CD4-positive, alpha-beta T cell treated with Interleukin-6 for 4 hours (primary cell): ENCODE data around the gene FSTL3.

ENCODE experiments used
- DNase-seq: peaks from one replicate; pipeline ENCODE4 v3.0.0-alpha.2; 2020; ENCODE audit warnings: mixed read lengths

FSTL3 gene

GRCh38 chr19:645912-646778 lies 30.0 kb upstream of the FSTL3 start:
- DNase-seq, result no peak

GRCh38 chr19:646779-647565 lies 29.2 kb upstream of the FSTL3 start:
- no peak for DNase-seq

GRCh38 chr19:647566-648284 lies 28.5 kb upstream of the FSTL3 start:
- DNase-seq, result peak; percentile 1

GRCh38 chr19:648305-648704 lies 27.9 kb upstream of the FSTL3 start:
- peak; percentile 1 for DNase-seq

GRCh38 chr19:648904-649801 lies 27.0 kb upstream of the FSTL3 start:
- DNase-seq, result peak; percentile 1

- no peak for DNase-seq
Observed at GRCh38 chr19:650121-650520, 26.1 kb upstream of the FSTL3 start.

- no peak for DNase-seq
Observed at GRCh38 chr19:651114-651818, 24.9 kb upstream of the FSTL3 start.

- DNase-seq, result no peak
Observed at GRCh38 chr19:651991-652390, 24.2 kb upstream of the FSTL3 start.

- DNase-seq, result peak; percentile 1
Observed at GRCh38 chr19:652467-653389, 23.5 kb upstream of the FSTL3 start.

- DNase-seq, result no peak
Observed at GRCh38 chr19:653425-653824, 22.8 kb upstream of the FSTL3 start.

- DNase-seq, result peak; percentile 1
Observed at GRCh38 chr19:655691-656090, 20.5 kb upstream of the FSTL3 start.

GRCh38 chr19:656751-657559 lies 19.2 kb upstream of the FSTL3 start:
- DNase-seq, result peak; percentile 2

- DNase-seq, result peak; percentile 1
Observed at GRCh38 chr19:657611-658010, 18.6 kb upstream of the FSTL3 start.

- DNase-seq, result no peak
Observed at GRCh38 chr19:658059-658839, 17.9 kb upstream of the FSTL3 start.

- DNase-seq, result peak; percentile 61
Observed at GRCh38 chr19:658916-659839, 17.0 kb upstream of the FSTL3 start.

- DNase-seq, result no peak
Observed at GRCh38 chr19:660793-661426, 15.3 kb upstream of the FSTL3 start.
